HG03095 (cell line): ENCODE measurements around the gene OR5B2.
"Not testable (repeated sequence)": the region's sequence is repeated elsewhere in the genome, so short reads cannot be mapped to it uniquely, and the experiment has no call there.

ENCODE experiments used
- ATAC-seq: cut with Tn5 transposase; IDR thresholded peaks from one replicate; pipeline ENCODE4 v1.9.1; 2021; ENCODE audit warnings: moderate library complexity; ENCODE audit not compliant: unreplicated experiment

The OR5B2 gene

GRCh38 chr11:58428021-58428420 is at the start of gene OR5B2:
Gene OR5B2, minus strand, starts transcription at chr11:58428121. Its CDS starts 4,860 bp downstream, at chr11:58423261.
- ATAC-seq = no peak

GRCh38 chr11:58471892-58472291 is 44.0 kb upstream of the OR5B2 start:
- no peak for ATAC-seq

DNA sequence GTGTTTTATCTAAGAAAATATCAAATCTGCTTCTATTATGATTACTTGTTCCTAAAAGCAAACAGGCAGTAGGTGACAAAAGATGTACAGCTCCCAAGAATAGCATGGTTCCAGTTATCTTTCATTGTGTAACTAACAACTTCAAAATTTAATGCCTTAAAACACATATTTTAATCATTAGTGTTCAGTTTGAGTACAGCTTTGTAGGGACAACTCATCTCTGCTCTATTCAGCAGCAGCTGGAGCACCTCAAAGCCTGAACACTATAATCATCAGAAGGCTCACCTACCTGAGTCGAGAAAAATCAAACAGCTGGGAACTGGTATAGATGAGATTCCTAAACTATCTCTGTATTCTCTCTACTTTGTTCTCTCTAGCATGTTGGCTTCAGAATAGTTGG is 38.4 kb upstream of the OR5B2 start:
- no peak for ATAC-seq

- no peak for ATAC-seq
Measured at GRCh38 chr11:58465690-58466089, 37.8 kb upstream of the OR5B2 start.

DNA sequence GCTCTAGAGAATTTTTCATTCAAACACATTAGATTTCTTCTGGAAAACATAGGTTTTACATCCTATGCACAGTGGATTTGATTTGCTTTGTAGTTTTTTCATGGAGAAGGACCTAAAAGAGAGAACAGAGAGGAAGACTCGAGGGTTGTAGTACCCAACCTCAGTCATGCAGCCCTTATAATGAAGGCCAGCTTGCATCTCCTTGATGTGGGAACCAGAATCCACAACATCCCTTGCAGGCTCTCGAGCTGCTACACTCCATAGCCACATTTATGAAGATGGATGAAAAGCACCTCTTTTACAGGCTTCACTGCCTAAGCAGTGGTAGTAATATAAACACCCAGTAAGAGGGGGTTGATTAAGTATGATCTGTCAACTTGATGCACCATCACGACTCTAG is 23.7 kb upstream of the OR5B2 start:
- ATAC-seq = no peak

DNA sequence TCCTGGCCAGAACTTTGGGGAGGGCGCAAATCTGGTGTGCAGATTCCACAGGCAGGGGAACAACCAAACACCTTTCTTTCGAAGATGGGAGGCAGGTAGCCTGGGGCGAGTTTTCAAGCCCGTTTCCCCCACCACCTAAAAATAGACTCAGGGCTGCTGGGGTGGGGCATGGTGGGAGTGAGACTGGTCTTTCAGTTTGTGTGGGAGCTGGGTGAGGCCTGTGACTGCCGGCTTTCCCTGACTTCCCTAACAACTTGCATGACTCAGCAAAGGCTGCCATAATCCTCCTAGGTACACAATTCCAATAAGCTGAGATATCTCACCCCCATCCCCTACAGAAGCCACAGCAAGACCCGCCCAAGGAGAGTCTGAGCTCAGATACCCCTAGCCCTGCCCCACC is 18.4 kb upstream of the OR5B2 start:
- ATAC-seq = no peak

GRCh38 chr11:58444300-58444699 is 16.4 kb upstream of the OR5B2 start:
- ATAC-seq = no peak

GRCh38 chr11:58442136-58442535 is 14.2 kb upstream of the OR5B2 start, which contains the start of gene OR5B12:
Gene OR5B12, minus strand, starts transcription at chr11:58442236. Its CDS starts 2,085 bp downstream, at chr11:58440151.
- no peak for ATAC-seq

DNA sequence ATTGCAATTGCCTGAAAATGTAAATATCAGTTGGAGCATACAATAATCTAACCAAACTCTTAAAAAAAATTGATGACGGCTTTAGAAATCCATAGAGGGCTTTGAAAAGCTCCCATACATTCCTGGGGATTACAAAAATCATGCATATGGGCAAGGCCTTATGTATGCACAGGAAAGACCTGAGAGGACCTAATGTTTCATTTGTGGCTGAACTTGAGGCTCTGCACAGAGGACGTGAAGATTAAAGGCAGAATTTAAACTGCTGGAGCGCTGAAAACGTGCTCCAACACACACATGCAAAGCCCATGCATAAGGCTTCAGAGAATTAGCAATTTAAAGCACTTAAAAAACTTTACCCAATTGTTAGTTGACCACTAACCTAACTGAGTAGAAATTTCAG is 10.6 kb upstream of the OR5B2 start:
- no peak for ATAC-seq

- no peak for ATAC-seq
Measured at GRCh38 chr11:58434217-58434616, 6.3 kb upstream of the OR5B2 start.

- ATAC-seq = no peak
Measured at GRCh38 chr11:58433638-58434203, 5.8 kb upstream of the OR5B2 start.

DNA sequence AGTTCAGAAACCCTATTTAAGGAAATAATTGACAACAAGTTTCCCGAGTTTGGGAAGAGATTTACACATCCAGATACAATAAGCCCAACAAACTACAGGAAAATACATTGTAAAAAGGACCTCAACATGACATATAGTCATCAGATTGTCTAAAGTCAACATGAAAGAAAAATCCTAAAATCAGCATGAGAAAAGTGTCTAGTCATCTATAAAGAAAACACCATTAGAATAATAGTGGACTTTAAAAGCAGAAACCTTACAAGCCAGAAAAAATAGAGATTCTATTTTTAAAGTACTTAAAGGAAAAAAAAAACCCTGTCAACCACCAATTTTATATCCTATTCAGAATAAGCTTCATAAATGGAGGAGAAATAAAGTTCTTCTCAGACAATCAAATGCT is 1.4 kb upstream of the OR5B2 start:
- ATAC-seq = no peak

- ATAC-seq = no peak
Measured at GRCh38 chr11:58406774-58407173, 21.1 kb downstream of the OR5B2 start, which contains the start of gene OR5B3. Gene OR5B3, minus strand, starts transcription at chr11:58406874. Its CDS starts 3,465 bp downstream, at chr11:58403409.

GRCh38 chr11:58399622-58400021 is 28.3 kb downstream of the OR5B2 start:
- not testable (repeated sequence) for ATAC-seq

GRCh38 chr11:58395581-58395980 is 32.3 kb downstream of the OR5B2 start:
- ATAC-seq = no peak

- no peak for ATAC-seq
Measured at GRCh38 chr11:58394195-58394594, 33.7 kb downstream of the OR5B2 start.

DNA sequence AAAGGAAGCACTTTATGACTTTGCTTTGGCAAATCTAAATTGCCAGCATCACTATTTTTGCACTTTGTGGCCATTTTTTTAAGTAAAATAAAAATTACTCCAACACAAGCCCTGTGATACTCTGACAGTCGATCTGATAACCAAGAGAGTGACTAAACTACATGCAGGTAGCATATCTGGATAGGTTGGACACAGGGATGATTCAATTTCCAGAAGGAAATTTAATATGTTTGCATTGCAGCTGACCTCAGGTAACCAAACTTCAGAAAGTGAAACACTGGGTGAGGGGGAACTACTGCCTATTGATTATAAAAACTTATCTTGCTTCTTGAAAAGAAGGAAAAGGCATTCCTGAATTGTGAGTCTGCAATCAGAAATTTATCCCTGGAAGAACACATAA is 35.2 kb downstream of the OR5B2 start:
- no peak for ATAC-seq

DNA sequence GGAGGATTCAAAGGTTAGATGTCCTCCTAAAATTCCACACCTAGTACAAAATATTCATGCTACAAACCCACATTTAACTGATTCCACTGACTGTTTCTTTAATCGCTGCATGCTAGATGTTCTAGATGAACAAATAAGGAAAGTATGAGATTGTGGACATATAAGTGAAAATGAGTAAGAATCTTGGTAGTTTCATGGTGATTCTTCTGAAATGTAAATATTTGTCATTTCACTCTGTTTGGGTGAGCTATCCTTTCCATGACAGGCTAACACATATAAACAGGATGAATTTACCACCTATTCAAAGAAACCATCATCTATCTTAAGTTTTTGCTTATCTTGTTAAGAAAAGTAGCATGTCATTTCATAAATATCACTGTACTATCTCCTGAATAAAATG is 36.0 kb downstream of the OR5B2 start:
- ATAC-seq = no peak

- ATAC-seq = no peak
Measured at GRCh38 chr11:58390551-58391063, 37.3 kb downstream of the OR5B2 start.
